H9 (cell line): ENCODE measurements around the gene F3. TPM values are rescaled to one million over a fixed set of nuclear protein-coding genes. Genes with fewer than 3 reads are reported as not detected.

Source experiments
- DNase-seq: peaks from one replicate; pipeline ENCODE4 v3.0.0-alpha.2; 2017
- H2AFZ ChIP-seq: one replicate; pipeline ENCODE4 v1.6.1; 2013; ENCODE audit warnings: mild to moderate bottlenecking, low read length, control low read depth, moderate library complexity
- H2AK5ac ChIP-seq: 2 replicates; pipeline ENCODE4 v1.6.1; 2013; ENCODE audit warnings: low read length, control low read depth, mixed read lengths; ENCODE audit not compliant: insufficient read length
- H2BK120ac ChIP-seq: one replicate; pipeline ENCODE4 v1.6.1; 2013; ENCODE audit warnings: low read depth, mild to moderate bottlenecking, low read length, control low read depth, inconsistent platforms; ENCODE audit not compliant: poor library complexity, severe bottlenecking
- H2BK12ac ChIP-seq: 2 replicates; pipeline ENCODE4 v1.6.1; 2013; ENCODE audit warnings: low read length, control low read depth, mixed read lengths, low read depth; ENCODE audit not compliant: insufficient read length
- H2BK15ac ChIP-seq: 2 replicates; pipeline ENCODE4 v1.6.1; 2013; ENCODE audit warnings: low read depth, low read length, control low read depth
- H2BK20ac ChIP-seq: one replicate; pipeline ENCODE4 v1.6.1; 2013; ENCODE audit warnings: low read depth, mild to moderate bottlenecking, low read length, control low read depth, inconsistent platforms; ENCODE audit not compliant: poor library complexity, severe bottlenecking
- H2BK5ac ChIP-seq: 2 replicates; pipeline ENCODE4 v1.6.1; 2013; ENCODE audit warnings: low read length, control low read depth, mixed read lengths; ENCODE audit not compliant: insufficient read length
- H3K14ac ChIP-seq: 2 replicates; pipeline ENCODE4 v1.6.1; 2013; ENCODE audit warnings: low read length, control low read depth; ENCODE audit not compliant: insufficient read depth
- H3K18ac ChIP-seq: 2 replicates; pipeline ENCODE4 v1.6.1; 2013; ENCODE audit warnings: low read depth, mild to moderate bottlenecking, mixed read lengths, low read length, control low read depth; ENCODE audit not compliant: insufficient read length
- H3K23ac ChIP-seq: 2 replicates; pipeline ENCODE4 v1.6.1; 2013; ENCODE audit warnings: low read length, control low read depth, mixed read lengths, low read depth; ENCODE audit not compliant: insufficient read length
- H3K23me2 ChIP-seq: 2 replicates; pipeline ENCODE4 v1.6.1; 2013; ENCODE audit warnings: low read depth, mild to moderate bottlenecking, mixed read lengths, low read length, control low read depth; ENCODE audit not compliant: insufficient read length, poor library complexity, severe bottlenecking
- H3K27ac ChIP-seq: 2 replicates; pipeline ENCODE4 v1.5.1; 2013; ENCODE audit warnings: low read length, control low read depth, mixed read lengths, low read depth; ENCODE audit not compliant: insufficient read length
- H3K27me3 ChIP-seq: 2 replicates; pipeline ENCODE4 v1.6.1; 2013; ENCODE audit warnings: low read length, control low read depth, inconsistent platforms; ENCODE audit not compliant: insufficient read depth
- H3K4ac ChIP-seq: 2 replicates; pipeline ENCODE4 v1.6.1; 2013; ENCODE audit warnings: low read depth, mild to moderate bottlenecking, control low read depth, inconsistent platforms, low read length, moderate library complexity
- H3K4me1 ChIP-seq: 2 replicates; pipeline ENCODE4 v1.6.1; 2013; ENCODE audit warnings: low read length, control low read depth, inconsistent platforms; ENCODE audit not compliant: insufficient read depth
- H3K4me2 ChIP-seq: 2 replicates; pipeline ENCODE4 v1.6.1; 2013; ENCODE audit warnings: low read length, control low read depth, mixed read lengths; ENCODE audit not compliant: insufficient read length, insufficient read depth
- H3K56ac ChIP-seq: 2 replicates; pipeline ENCODE4 v1.6.1; 2013; ENCODE audit warnings: low read depth, mild to moderate bottlenecking, mixed read lengths, low read length, control low read depth; ENCODE audit not compliant: insufficient read length
- H3K79me1 ChIP-seq: 2 replicates; pipeline ENCODE4 v1.6.1; 2013; ENCODE audit warnings: low read depth, mild to moderate bottlenecking, moderate library complexity, low read length, control low read depth, inconsistent platforms; ENCODE audit not compliant: insufficient read depth, poor library complexity, severe bottlenecking
- H3K79me2 ChIP-seq: 2 replicates; pipeline ENCODE4 v1.6.1; 2013; ENCODE audit warnings: low read length, control low read depth, inconsistent platforms; ENCODE audit not compliant: insufficient read depth
- H3K9ac ChIP-seq: 2 replicates; pipeline ENCODE4 v1.6.1; 2013; ENCODE audit warnings: low read length, control low read depth, mixed read lengths; ENCODE audit not compliant: insufficient read length; ENCODE audit errors: extremely low read depth
- H3K9me3 ChIP-seq: one replicate; pipeline ENCODE4 v1.6.1; 2013; ENCODE audit warnings: low read depth, low read length, inconsistent platforms; ENCODE audit not compliant: control insufficient read depth
- H3T11ph ChIP-seq: one replicate; pipeline ENCODE4 v1.6.1; 2013; ENCODE audit warnings: mild to moderate bottlenecking, low read length, control low read depth, inconsistent platforms
- H4K20me1 ChIP-seq: one replicate; pipeline ENCODE4 v1.6.1; 2013; ENCODE audit not compliant: control insufficient read depth, insufficient read length, insufficient read depth
- H4K5ac ChIP-seq: 2 replicates; pipeline ENCODE4 v1.6.1; 2013; ENCODE audit warnings: low read depth, mild to moderate bottlenecking, mixed read lengths, low read length, control low read depth; ENCODE audit not compliant: insufficient read length
- H4K8ac ChIP-seq: replicated peaks from 2 replicates; pipeline ENCODE4 v1.6.1; 2013; ENCODE audit warnings: low read length, control low read depth, mixed read lengths, low read depth; ENCODE audit not compliant: insufficient read length
- H4K91ac ChIP-seq: 2 replicates; pipeline ENCODE4 v1.6.1; 2013; ENCODE audit warnings: low read depth, mild to moderate bottlenecking, moderate library complexity, mixed read lengths, low read length, control low read depth; ENCODE audit not compliant: insufficient read length
- H3K27ac Mint-ChIP-seq, 3 experiments: 2 replicates in 2 of 3; 3 replicates in 1 of 3; pipeline ENCODE4 v1.8.0; 2020 to 2021; ENCODE audit warnings: mixed read lengths in 3 of 3, mild to moderate bottlenecking in 1 of 3, moderate library complexity in 1 of 3
- H3K27me3 Mint-ChIP-seq: 2 replicates; pipeline ENCODE4 v1.8.0; 2021; ENCODE audit warnings: low read depth, mild to moderate bottlenecking, moderate library complexity, mixed read lengths
- H3K36me3 Mint-ChIP-seq, 3 experiments: 2 replicates in 2 of 3; 3 replicates in 1 of 3; pipeline ENCODE4 v1.8.0; 2020 to 2021; ENCODE audit warnings: low read depth in 3 of 3, mixed read lengths in 3 of 3; ENCODE audit not compliant: insufficient read depth in 1 of 3
- H3K4me1 Mint-ChIP-seq, 2 experiments: 2 replicates each; pipeline ENCODE4 v1.8.0; 2020; ENCODE audit warnings: mixed read lengths in 2 of 2
- H3K4me3 Mint-ChIP-seq, 2 experiments: 2 replicates in 1 of 2; 3 replicates in 1 of 2; pipeline ENCODE4 v1.8.0; 2020 to 2021; ENCODE audit warnings: mild to moderate bottlenecking in 2 of 2, mixed read lengths in 2 of 2, moderate library complexity in 1 of 2
- H3K9me3 Mint-ChIP-seq, 2 experiments: 2 replicates in 1 of 2; 3 replicates in 1 of 2; pipeline ENCODE4 v1.8.0; 2020; ENCODE audit warnings: mild to moderate bottlenecking in 2 of 2, mixed read lengths in 2 of 2, moderate library complexity in 1 of 2
- WGBS: extraction: QIAGEN DNeasy Blood & Tissue Kit; methylation state at CpG from one replicate; pipeline ENCODE4 v1.1.7; 2013; ENCODE audit warnings: missing lambda C conversion rate, low lambda C conversion rate, mixed read lengths; ENCODE audit not compliant: insufficient read length; ENCODE audit errors: extremely low coverage; 5-methylcytosine and 5-hydroxymethylcytosine counted together
- total RNA-seq: library from RNA; stranded (reverse); gene quantifications from 2 replicates; pipeline ENCODE4 v1.2.1, GENCODE V29; 2021
- TF ChIP-seq, protein P1 (sequence below): fragments of 200-600 bp; sonication (generic); conservative IDR thresholded peaks from 3 replicates; pipeline ENCODE4 v1.8.0; 2021; ENCODE audit warnings: antibody characterized with exemption, mild to moderate bottlenecking

F3 gene
- total RNA-seq, 1 experiment from 2014 or later, result 21.7 TPM

DNA sequence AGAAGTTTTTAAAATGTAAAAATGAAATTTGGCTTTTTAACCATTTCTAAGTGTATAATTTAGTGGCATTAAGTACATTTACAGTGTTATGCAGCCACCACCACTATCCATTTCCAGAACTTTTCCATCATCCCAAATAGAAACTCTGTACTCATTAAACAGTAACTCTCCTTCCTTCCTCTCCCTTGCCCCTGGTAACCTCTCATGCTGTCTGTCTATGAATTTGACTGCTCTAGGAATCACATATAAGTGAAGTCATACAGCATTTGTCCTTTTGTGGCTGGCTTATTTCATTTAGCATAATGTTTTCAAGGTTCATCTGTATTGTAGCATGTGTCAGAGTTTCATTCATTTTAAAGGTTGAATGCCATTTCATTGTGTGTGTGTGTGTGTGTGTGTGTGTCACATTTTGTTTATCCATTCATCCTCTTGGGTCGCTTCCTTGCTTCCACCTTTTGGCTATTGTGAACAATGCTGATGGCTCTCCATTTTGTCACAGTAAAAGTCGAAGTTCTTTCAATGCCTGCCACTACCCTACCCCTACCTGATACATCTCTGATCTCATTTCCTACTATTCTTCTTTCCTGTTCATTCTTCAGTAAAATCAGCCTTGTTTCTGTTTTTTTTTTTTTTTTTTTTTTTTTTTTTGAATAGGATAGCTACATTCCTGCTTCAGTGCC lies 45.3 kb downstream of the F3 start:
- WGBS, result no CpG with 5 or more reads among the region's 2 CpGs
- H2BK12ac ChIP-seq, result no peak overlapping the region
- H3K4ac ChIP-seq, result no peak overlapping the region
- no peak overlapping the region for H3K4me2 ChIP-seq
- no peak overlapping the region for H2AK5ac ChIP-seq
- no peaks in the 10 kb centered on the region for H3K4me1 Mint-ChIP-seq
- H2BK5ac ChIP-seq, result no peak overlapping the region
- no peak overlapping the region for H3K27ac ChIP-seq
- H3K18ac ChIP-seq, result no peak overlapping the region
- no peaks in the 10 kb centered on the region for H3K27me3 ChIP-seq
- H2AFZ ChIP-seq, result no peak overlapping the region
- no peak overlapping the region for H2BK15ac ChIP-seq
- no peaks in the 10 kb centered on the region for H3K23me2 ChIP-seq
- no peaks in the 10 kb centered on the region for H3K9me3 Mint-ChIP-seq
- TF ChIP-seq, protein P1, sequence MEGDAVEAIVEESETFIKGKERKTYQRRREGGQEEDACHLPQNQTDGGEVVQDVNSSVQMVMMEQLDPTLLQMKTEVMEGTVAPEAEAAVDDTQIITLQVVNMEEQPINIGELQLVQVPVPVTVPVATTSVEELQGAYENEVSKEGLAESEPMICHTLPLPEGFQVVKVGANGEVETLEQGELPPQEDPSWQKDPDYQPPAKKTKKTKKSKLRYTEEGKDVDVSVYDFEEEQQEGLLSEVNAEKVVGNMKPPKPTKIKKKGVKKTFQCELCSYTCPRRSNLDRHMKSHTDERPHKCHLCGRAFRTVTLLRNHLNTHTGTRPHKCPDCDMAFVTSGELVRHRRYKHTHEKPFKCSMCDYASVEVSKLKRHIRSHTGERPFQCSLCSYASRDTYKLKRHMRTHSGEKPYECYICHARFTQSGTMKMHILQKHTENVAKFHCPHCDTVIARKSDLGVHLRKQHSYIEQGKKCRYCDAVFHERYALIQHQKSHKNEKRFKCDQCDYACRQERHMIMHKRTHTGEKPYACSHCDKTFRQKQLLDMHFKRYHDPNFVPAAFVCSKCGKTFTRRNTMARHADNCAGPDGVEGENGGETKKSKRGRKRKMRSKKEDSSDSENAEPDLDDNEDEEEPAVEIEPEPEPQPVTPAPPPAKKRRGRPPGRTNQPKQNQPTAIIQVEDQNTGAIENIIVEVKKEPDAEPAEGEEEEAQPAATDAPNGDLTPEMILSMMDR, result no peak
- peaks cover 3 to 32% (median 31%) of the 10 kb centered on the region in 3 experiments; a peak in 6 of 7 replicates for H3K36me3 Mint-ChIP-seq
- no peak overlapping the region for H2BK120ac ChIP-seq
- no peak overlapping the region for H3K9ac ChIP-seq
- H4K20me1 ChIP-seq, result no peaks in the 10 kb centered on the region
- no peak overlapping the region for H2BK20ac ChIP-seq
- H3K79me2 ChIP-seq, result no peaks in the 10 kb centered on the region
- H3K14ac ChIP-seq, result no peak overlapping the region
- no peak overlapping the region for H4K5ac ChIP-seq
- H3K9me3 ChIP-seq, result no peaks in the 10 kb centered on the region
- no peak overlapping the region for H4K91ac ChIP-seq
- no peaks in the 10 kb centered on the region for H3K79me1 ChIP-seq
- H3K4me1 ChIP-seq, result no peaks in the 10 kb centered on the region
- no peak overlapping the region for H3K23ac ChIP-seq
- H3T11ph ChIP-seq, result no peak overlapping the region
- no peak overlapping the region for H3K56ac ChIP-seq
- no peak for DNase-seq
- no peak overlapping the region for H4K8ac ChIP-seq
- H3K27ac Mint-ChIP-seq, result no peak overlapping the region
- no peaks in the 10 kb centered on the region for H3K27me3 Mint-ChIP-seq
- no peak overlapping the region for H3K4me3 Mint-ChIP-seq
